NCI-H187 treated with DMSO at 0.1 percent for 48 hours (cell line): ENCODE data around the gene CDC37.

Source experiments
- DNase-seq: peaks from one replicate; lab custom pipeline; 2025; lab: John Stamatoyannopoulos, UW

Gene CDC37

DNA sequence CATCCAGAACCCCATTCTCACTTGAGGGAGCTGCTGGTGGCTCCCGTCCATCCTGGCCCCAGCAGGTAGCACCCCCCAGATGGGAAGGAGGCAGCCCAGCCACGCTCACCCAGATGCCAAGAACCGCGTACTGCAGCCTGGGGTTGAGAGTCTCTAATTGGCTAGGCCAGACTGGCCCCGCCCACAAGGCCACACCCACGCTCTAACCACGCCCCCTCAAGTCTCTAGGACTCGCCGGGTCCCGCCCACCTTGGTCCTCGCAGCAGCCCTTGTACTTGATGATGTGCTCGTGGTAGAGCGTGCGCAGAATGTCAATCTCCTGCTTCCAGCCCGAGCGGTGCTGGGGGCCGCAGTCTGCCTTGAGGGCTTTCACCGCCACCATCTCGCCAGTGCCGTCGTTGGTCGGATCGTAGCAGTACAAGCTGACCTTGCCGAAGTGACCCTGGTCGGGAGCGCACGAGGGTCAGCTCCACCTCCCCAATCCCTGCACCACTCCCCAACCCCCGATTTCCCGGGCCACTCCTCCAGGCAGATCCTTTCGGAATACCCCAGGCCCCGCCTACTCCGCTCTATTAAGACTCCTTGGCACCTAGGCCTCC is 49.5 kb downstream of the CDC37 start:
- DNase-seq, result no peak

DNA sequence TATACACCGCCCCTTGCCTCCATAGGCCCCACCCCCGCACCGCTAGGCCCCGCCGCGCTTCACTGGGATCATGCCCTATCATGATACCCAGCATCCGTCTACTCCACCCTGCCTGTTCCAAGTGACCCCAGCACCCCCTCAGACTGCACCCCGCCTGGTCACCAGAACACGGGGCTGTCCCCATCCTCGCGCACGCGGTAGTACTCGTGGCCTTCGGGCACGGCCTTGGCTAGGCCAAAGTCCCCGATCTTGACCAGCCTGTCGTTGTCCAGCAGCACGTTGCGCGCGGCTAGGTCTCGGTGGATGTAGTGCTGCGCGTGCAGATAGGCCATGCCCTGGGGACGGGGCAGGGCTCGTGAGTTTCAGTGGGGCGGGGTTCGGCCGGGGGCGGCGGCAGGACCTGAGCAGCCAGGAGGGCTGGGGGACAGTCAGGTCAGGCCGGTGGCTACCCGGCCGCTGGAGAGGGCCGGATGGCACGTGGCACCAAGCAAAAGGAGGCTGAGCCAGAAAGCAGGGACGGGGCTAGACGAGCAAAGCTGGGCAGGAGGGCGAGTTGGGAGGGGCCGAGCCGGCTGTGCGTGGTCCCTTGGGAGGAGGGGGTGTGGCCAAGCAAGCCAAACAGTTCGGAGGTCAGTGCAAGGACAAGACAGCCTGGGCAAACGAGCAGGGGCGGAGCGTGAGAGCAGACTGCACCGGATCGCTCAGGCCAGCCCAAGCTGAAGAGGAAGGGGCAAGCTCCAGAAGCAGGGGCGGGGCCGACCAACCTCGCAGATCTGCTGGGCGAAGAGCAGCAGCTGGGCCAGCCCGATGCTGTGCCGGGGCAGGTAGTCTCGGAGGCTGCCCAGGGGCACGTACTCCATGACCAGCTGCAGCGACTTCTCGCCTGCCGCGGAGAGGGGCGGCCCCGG is 50.3 kb downstream of the CDC37 start:
- DNase-seq, result no peak

DNA sequence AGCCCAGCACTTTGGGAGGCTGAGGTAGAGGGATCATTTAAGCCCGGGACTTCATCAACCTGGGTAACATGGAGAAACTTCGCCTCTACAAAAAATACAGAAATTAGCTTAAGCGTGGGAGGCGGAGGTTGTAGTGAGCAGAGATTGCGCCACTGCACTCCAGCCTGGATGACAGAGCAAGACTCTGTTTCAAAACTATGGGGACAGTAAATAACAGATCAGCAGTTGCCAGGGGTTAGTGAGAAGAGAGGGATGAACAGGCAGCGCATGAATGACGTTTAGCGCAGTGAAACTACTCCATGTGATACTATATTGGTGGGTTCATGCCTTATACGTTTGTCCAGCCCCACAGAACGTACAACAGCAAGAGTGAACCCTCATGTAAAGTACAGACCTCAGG is 56.8 kb downstream of the CDC37 start:
- no peak for DNase-seq

DNA sequence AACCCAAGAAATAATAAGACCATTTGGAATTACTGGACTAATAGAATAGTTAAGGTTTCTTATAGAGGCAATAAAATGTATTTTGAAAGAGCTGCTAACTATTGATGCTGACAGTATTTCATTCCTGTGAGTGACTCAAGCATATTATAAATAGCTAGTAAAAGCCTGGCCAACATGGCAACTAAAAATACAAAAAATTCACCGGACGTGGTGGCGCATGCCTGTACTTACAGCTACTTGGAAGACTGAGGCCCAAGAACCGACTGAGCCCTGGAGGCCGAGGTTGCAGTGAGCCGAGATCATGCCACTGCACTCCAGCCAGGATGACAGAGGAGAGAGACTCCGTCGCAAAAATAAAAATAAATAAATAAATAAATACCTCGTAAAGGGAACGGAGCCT is 58.6 kb downstream of the CDC37 start:
- DNase-seq, result no peak

DNA sequence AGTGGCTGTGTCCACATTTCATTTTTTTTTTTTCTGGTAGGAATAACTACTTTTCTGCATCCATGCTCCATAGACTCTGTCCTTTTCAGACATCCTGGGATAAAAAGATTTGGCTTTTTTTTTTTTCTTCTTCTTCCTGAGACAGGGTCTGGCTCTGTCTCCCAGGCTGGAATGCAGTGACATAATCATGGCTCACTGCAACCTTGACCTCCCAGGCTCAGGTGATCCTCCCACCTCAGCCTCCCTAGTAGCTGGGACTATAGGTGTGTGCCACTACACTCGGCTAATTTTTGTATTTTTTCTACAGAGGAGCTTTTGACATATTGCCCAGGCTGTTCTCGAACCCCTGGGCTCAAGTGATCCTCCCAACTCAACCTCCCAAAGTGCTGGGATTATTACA is 59.8 kb downstream of the CDC37 start:
- DNase-seq, result no peak
